ENCODE data around the gene DOCK3. TPM values are rescaled to one million over a fixed set of nuclear protein-coding genes. Genes with fewer than 3 reads are reported as not detected.
"Not testable (repeated sequence)": the region's sequence is repeated elsewhere in the genome, so short reads cannot be mapped to it uniquely, and the experiment has no call there.

Gene DOCK3
- total RNA-seq, 1 donor from 2014 or later, result 0.52 TPM

- TF ChIP-seq, protein P1, sequence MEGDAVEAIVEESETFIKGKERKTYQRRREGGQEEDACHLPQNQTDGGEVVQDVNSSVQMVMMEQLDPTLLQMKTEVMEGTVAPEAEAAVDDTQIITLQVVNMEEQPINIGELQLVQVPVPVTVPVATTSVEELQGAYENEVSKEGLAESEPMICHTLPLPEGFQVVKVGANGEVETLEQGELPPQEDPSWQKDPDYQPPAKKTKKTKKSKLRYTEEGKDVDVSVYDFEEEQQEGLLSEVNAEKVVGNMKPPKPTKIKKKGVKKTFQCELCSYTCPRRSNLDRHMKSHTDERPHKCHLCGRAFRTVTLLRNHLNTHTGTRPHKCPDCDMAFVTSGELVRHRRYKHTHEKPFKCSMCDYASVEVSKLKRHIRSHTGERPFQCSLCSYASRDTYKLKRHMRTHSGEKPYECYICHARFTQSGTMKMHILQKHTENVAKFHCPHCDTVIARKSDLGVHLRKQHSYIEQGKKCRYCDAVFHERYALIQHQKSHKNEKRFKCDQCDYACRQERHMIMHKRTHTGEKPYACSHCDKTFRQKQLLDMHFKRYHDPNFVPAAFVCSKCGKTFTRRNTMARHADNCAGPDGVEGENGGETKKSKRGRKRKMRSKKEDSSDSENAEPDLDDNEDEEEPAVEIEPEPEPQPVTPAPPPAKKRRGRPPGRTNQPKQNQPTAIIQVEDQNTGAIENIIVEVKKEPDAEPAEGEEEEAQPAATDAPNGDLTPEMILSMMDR (conservative IDR thresholded peaks at IDR 0.05; ENCODE audit: low read depth, low read length), result no peak
- no peak for DNase-seq (ENCODE audit: low read depth)
- no peak overlapping the region for H3K4me3 ChIP-seq (ENCODE audit: low read depth, low read length)
Measured at GRCh38 chr3:51257870-51258269, 583.1 kb downstream of the DOCK3 start.

DNA sequence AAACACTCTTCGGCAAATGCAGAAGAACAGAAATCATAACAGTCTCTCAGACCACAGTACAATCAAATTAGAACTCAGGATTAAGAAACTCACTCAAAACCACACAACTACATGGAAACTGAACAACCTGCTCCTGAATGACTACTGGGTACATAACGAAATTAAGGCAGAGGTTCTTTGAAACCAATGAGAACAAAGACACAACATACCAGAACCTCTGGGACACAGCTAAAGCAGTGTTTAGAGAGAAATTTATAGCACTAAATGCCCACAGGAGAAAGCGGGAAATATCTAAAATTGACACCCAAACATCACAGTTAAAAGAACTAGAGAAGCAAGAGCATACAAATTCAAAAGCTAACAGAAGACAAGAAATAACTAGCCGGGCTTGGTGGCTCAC lies 589.4 kb downstream of the DOCK3 start:
- not testable (repeated sequence) for H3K4me3 ChIP-seq (ENCODE audit: low read depth, low read length)

GRCh38 chr3:51268132-51268531 lies 593.4 kb downstream of the DOCK3 start:
- TF ChIP-seq, protein P1 (conservative IDR thresholded peaks at IDR 0.05; ENCODE audit: low read depth, low read length), result no peak
- no peak for DNase-seq (ENCODE audit: low read depth)
- no peak overlapping the region for H3K4me3 ChIP-seq (ENCODE audit: low read depth, low read length)

More for the DNA sequence above, 589.4 kb downstream of the DOCK3 start:
- DNase-seq (ENCODE audit: low read depth), result not testable (repeated sequence)

DNA sequence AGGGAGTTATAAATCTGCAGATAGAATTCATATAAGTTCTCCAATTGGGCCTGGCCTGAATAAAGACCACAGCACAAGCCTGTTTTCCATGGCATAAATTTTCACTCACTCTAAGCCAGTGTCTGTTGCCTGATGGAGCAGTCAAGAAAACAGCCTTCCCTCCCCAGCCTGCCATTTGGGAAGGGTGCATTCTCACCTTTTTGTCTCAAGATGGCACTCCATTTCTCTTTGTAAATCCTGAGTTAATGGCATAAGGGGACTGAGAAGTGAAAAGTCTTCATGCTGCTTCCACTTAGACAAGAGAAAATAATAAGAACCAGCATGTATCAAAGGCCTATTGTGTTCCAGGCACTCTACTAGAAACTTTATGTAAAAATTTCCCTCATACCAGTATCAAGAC lies 594.7 kb downstream of the DOCK3 start:
- TF ChIP-seq, protein P1 (conservative IDR thresholded peaks at IDR 0.05; ENCODE audit: low read depth, low read length), result peak; percentile 45
- no peak for DNase-seq (ENCODE audit: low read depth)
- no peak overlapping the region for H3K4me3 ChIP-seq (ENCODE audit: low read depth, low read length)

GRCh38 chr3:51270559-51270958 lies 595.8 kb downstream of the DOCK3 start:
- no peak for DNase-seq (ENCODE audit: low read depth)
- no peak overlapping the region for H3K4me3 ChIP-seq (ENCODE audit: low read depth, low read length)
- TF ChIP-seq, protein P1 (conservative IDR thresholded peaks at IDR 0.05; ENCODE audit: low read depth, low read length), result no peak

- no peak overlapping the region for H3K4me3 ChIP-seq (ENCODE audit: low read depth, low read length)
- TF ChIP-seq, protein P1 (conservative IDR thresholded peaks at IDR 0.05; ENCODE audit: low read depth, low read length), result no peak
- DNase-seq (ENCODE audit: low read depth), result no peak
Measured at GRCh38 chr3:51271172-51271571, 596.4 kb downstream of the DOCK3 start.

DNA sequence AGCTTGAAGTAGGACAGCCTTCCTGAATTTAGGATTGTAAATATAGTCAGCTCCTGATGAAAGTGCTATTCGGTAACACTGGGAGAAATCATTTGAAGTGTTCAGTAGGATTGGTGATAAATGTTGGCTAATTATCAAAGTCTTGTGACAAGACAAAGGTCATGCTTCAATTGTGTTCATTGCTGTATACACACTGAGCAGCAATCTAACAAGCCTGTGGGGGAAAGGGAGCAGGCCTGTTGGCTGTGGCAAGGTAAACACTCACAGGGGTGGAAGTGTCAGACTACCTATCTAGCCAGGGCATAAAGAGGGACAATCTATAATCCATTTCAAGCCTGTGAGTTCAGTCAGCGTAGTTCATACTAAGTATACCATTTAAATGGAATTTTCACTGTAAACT lies 599.3 kb downstream of the DOCK3 start:
- no peak for DNase-seq (ENCODE audit: low read depth)
- TF ChIP-seq, protein P1 (conservative IDR thresholded peaks at IDR 0.05; ENCODE audit: low read depth, low read length), result no peak
- no peak overlapping the region for H3K4me3 ChIP-seq (ENCODE audit: low read depth, low read length)

Measured in epithelial cell of proximal tubule (primary cell).